Hepatic stellate cell (primary cell): ENCODE measurements around the gene TOR2A.

Source experiments
- DNase-seq: peaks from one replicate; pipeline ENCODE4 v3.0.0; 2011; ENCODE audit warnings: low spot score

TOR2A gene

GRCh38 chr9:127698985-127699670 is 36.0 kb downstream of the TOR2A start:
- DNase-seq = peak; percentile 99

GRCh38 chr9:127698386-127698785 is 36.7 kb downstream of the TOR2A start:
- DNase-seq = no peak

- DNase-seq = no peak
Observed at GRCh38 chr9:127697575-127697974, 37.5 kb downstream of the TOR2A start.

- no peak for DNase-seq
Observed at GRCh38 chr9:127694890-127695720, 40.0 kb downstream of the TOR2A start.

GRCh38 chr9:127693697-127694096 is 41.4 kb downstream of the TOR2A start:
- DNase-seq = no peak

GRCh38 chr9:127693143-127693542 is 42.0 kb downstream of the TOR2A start:
- no peak for DNase-seq

- DNase-seq = no peak
Observed at GRCh38 chr9:127692071-127692470, 43.0 kb downstream of the TOR2A start.

GRCh38 chr9:127690735-127691134 is 44.4 kb downstream of the TOR2A start:
- no peak for DNase-seq

- DNase-seq = no peak
Observed at GRCh38 chr9:127689329-127690000, 45.6 kb downstream of the TOR2A start.

- DNase-seq = no peak
Observed at GRCh38 chr9:127686461-127687393, 48.4 kb downstream of the TOR2A start.

- DNase-seq = peak; percentile 37
Observed at GRCh38 chr9:127684576-127684975, 50.5 kb downstream of the TOR2A start.

GRCh38 chr9:127683723-127684122 is 51.4 kb downstream of the TOR2A start:
- peak; percentile 55 for DNase-seq

GRCh38 chr9:127682351-127683136 is 52.5 kb downstream of the TOR2A start:
- DNase-seq = no peak
